Activated CD4-positive, CD25-positive, alpha-beta regulatory T cell (primary cell): ENCODE data around the gene HTRA3.

Source experiments
- DNase-seq, 4 experiments: peaks; one replicate each; lab custom pipeline; 2025; lab: John Stamatoyannopoulos, UW

HTRA3 gene

GRCh38 chr4:8355864-8356565 is 86.5 kb downstream of the HTRA3 start:
- DNase-seq, result no peak
